ENCODE results near the gene PTP4A1.

The PTP4A1 gene

DNA sequence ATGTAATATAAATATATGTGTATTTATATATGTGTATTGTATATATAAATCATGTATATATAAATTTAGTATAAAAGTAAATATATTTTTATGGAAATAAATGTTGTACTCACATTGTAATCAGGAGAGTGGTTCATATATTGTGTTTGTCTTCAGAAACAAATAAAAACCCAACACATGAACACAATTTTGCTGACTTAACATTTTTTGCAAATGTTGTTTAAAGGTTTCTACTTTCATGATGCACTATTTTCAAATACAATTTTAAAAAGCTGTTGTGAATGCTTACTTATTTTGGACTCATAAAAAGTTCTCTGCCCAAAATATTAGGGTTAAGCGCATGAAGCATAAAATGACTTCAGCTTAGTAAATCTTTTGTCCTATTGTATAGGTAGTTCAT, 39.3 kb downstream of the PTP4A1 start:
- Histone ChIP-seq H3K4me3 (ENCODE audit: low read length) (no peak overlapping the region), H3K9me3 (ENCODE audit: control insufficient read depth, insufficient read depth, low read length) (no peaks in the 10 kb centered on the region), H3K9me2 (replicated peaks; ENCODE audit: control insufficient read depth, low read length) (no peaks in the 10 kb centered on the region), H3F3A (ENCODE audit: control insufficient read depth, insufficient read depth) (no peaks in the 10 kb centered on the region), H3K79me2 (ENCODE audit: control insufficient read depth, low read length) (no peaks in the 10 kb centered on the region), H3K27ac (ENCODE audit: low read depth, low read length) (no peak overlapping the region), H3K27me3 (ENCODE audit: control insufficient read depth, low read length) (no peaks in the 10 kb centered on the region), H3K4me1 (ENCODE audit: control insufficient read depth, low read length) (no peaks in the 10 kb centered on the region), H3K36me3 (ENCODE audit: control insufficient read depth, low read length) (no peaks in the 10 kb centered on the region), H3K4me2 (ENCODE audit: low read length) (no peak overlapping the region), H4K20me1 (ENCODE audit: control insufficient read depth, insufficient read depth, low read depth, low read length) (no peaks in the 10 kb centered on the region)
- no peak for TF ChIP-seq EZH2phosphoT487 (IDR thresholded peaks at IDR 0.05; ENCODE audit: borderline replicate concordance, low read length)
- TF ChIP-seq, protein P1, sequence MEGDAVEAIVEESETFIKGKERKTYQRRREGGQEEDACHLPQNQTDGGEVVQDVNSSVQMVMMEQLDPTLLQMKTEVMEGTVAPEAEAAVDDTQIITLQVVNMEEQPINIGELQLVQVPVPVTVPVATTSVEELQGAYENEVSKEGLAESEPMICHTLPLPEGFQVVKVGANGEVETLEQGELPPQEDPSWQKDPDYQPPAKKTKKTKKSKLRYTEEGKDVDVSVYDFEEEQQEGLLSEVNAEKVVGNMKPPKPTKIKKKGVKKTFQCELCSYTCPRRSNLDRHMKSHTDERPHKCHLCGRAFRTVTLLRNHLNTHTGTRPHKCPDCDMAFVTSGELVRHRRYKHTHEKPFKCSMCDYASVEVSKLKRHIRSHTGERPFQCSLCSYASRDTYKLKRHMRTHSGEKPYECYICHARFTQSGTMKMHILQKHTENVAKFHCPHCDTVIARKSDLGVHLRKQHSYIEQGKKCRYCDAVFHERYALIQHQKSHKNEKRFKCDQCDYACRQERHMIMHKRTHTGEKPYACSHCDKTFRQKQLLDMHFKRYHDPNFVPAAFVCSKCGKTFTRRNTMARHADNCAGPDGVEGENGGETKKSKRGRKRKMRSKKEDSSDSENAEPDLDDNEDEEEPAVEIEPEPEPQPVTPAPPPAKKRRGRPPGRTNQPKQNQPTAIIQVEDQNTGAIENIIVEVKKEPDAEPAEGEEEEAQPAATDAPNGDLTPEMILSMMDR (IDR thresholded peaks at IDR 0.05; ENCODE audit: low read depth, low read length, poor library complexity, severe bottlenecking), result no peak

DNA sequence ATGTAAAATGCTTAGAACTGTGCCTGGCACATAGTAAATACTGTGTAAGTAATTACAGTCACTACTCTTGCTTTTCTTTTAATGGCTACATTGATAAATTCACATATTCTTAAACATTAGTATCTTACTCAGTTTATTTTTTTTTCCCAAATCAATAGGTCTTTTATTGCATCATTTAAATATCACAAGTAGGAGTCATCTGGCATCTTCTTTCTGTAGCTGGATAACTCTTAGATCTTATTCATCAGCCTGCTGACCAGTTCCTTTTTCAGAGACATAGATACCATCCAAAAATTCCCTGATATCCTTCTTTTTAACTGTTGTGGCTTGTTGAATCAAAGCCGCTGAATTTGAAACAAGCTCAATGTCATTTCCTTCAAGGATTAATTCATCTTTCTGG, 43.3 kb downstream of the PTP4A1 start:
- no peaks in the 10 kb centered on the region for H3F3A ChIP-seq (ENCODE audit: control insufficient read depth, insufficient read depth)
- no peaks in the 10 kb centered on the region for H3K36me3 ChIP-seq (ENCODE audit: control insufficient read depth, low read length)
- H3K4me3 ChIP-seq (ENCODE audit: low read length), result no peak overlapping the region
- no peaks in the 10 kb centered on the region for H3K4me1 ChIP-seq (ENCODE audit: control insufficient read depth, low read length)
- no peak overlapping the region for H3K4me2 ChIP-seq (ENCODE audit: low read length)
- no peaks in the 10 kb centered on the region for H4K20me1 ChIP-seq (ENCODE audit: control insufficient read depth, insufficient read depth, low read depth, low read length)
- no peaks in the 10 kb centered on the region for H3K79me2 ChIP-seq (ENCODE audit: control insufficient read depth, low read length)
- H3K9me2 ChIP-seq (replicated peaks; ENCODE audit: control insufficient read depth, low read length), result no peaks in the 10 kb centered on the region
- H3K27ac ChIP-seq (ENCODE audit: low read depth, low read length), result no peak overlapping the region
- H3K27me3 ChIP-seq (ENCODE audit: control insufficient read depth, low read length), result no peaks in the 10 kb centered on the region
- no peaks in the 10 kb centered on the region for H3K9me3 ChIP-seq (ENCODE audit: control insufficient read depth, insufficient read depth, low read length)
- TF ChIP-seq EZH2phosphoT487 (IDR thresholded peaks at IDR 0.05; ENCODE audit: borderline replicate concordance, low read length), result no peak
- TF ChIP-seq, protein P1 (IDR thresholded peaks at IDR 0.05; ENCODE audit: low read depth, low read length, poor library complexity, severe bottlenecking), result no peak
